K562 (cell line): ENCODE measurements around the gene NCF2. TPM values are rescaled to one million over a fixed set of nuclear protein-coding genes. Genes with fewer than 3 reads are reported as not detected.

Experiments used
- ATAC-seq: fragments of 200-7000 bp; cut with Tn5 transposase; 3 replicates; pipeline ENCODE4 v1.9.1; 2020; ENCODE audit warnings: moderate library complexity
- BruUV-seq: library from RNA; stranded (reverse); fragments of 400-500 nt; replicated peaks from 2 replicates; lab custom pipeline; 2021; lab: Mats Ljungman, UMichigan
- CTCF ChIA-PET: fragments of 300-600 bp; formaldehyde crosslinking; extraction: SDS; loops from one replicate; lab custom pipeline; 2021; ENCODE audit warnings: low intra/inter-chr PET ratio; lab: Yijun Ruan, JAX
- POLR2A ChIA-PET: fragments of 300-600, 350-650 bp; sonication (Branson Sonifier 250); formaldehyde crosslinking; extraction: SDS; loops from one replicate; lab custom pipeline; 2021; ENCODE audit warnings: antibody characterized with exemption, inconsistent platforms; lab: Yijun Ruan, JAX
- DNase-seq, 4 experiments: peaks; one replicate each; pipeline versions ENCODE4 v3.0.0 to v3.0.0-alpha.2; 2011 to 2018; ENCODE audit warnings: low spot score in 3 of 4, mixed read lengths in 3 of 4; ENCODE audit errors: extremely low read depth in 1 of 4
- FAIRE-seq: peaks from 2 replicates; lab custom pipeline; 2011; peaks lifted over from hg19 to GRCh38; lab: Jason Lieb, UNC
- H2AFZ ChIP-seq: 2 replicates; pipeline ENCODE4 v1.6.0; 2011; ENCODE audit warnings: low read depth, low read length, control low read depth, inconsistent platforms
- H3K27ac ChIP-seq: fragments of 200-600 bp; 3 replicates; pipeline ENCODE4 v1.8.0; 2011; ENCODE audit warnings: low read depth, mild to moderate bottlenecking, control low read depth, inconsistent platforms, low read length, moderate library complexity, mixed read lengths; ENCODE audit errors: extremely low read depth
- H3K27me3 ChIP-seq, 2 experiments: fragments of 300-600 bp in 1 of 2; 2 replicates in 1 of 2; 3 replicates in 1 of 2; pipeline versions ENCODE4 v1.6.0 to v1.8.0; 2011; ENCODE audit warnings: inconsistent platforms in 2 of 2, low read length in 2 of 2, mild to moderate bottlenecking in 1 of 2, mixed read lengths in 1 of 2, moderate library complexity in 1 of 2; ENCODE audit not compliant: control insufficient read depth in 2 of 2, insufficient read depth in 2 of 2
- H3K36me3 ChIP-seq: fragments of 300-600 bp; 3 replicates; pipeline ENCODE4 v1.8.0; 2011; ENCODE audit warnings: mild to moderate bottlenecking, low read length, inconsistent platforms; ENCODE audit not compliant: control insufficient read depth, insufficient read depth
- H3K4me1 ChIP-seq, 2 experiments: fragments of 200-600 bp in 1 of 2; replicated peaks in 1 of 2; 2 replicates in 1 of 2; 3 replicates in 1 of 2; pipeline versions ENCODE4 v1.5.1 to v1.8.0; 2011; ENCODE audit warnings: inconsistent platforms in 2 of 2, low read length in 2 of 2, mild to moderate bottlenecking in 1 of 2, mixed read lengths in 1 of 2, moderate library complexity in 1 of 2; ENCODE audit not compliant: control insufficient read depth in 2 of 2, insufficient read depth in 2 of 2
- H3K4me2 ChIP-seq: 2 replicates; pipeline ENCODE4 v1.6.1; 2011; ENCODE audit warnings: low read length, control low read depth, inconsistent platforms, mixed read lengths; ENCODE audit not compliant: insufficient read depth
- H3K4me3 ChIP-seq: fragments of 200-600 bp; sonication (generic), shearing (Covaris generic); 2 replicates; pipeline ENCODE4 v1.5.1; 2016; ENCODE audit warnings: control low read depth, inconsistent platforms
- H3K79me2 ChIP-seq: fragments of 200-600 bp; 3 replicates; pipeline ENCODE4 v1.8.0; 2011; ENCODE audit warnings: low read length, inconsistent platforms; ENCODE audit not compliant: control insufficient read depth, insufficient read depth
- H3K9ac ChIP-seq, 2 experiments: 2 replicates each; pipeline versions ENCODE4 v1.6.0 to v1.6.1; 2011; ENCODE audit warnings: low read depth in 2 of 2, low read length in 2 of 2, control low read depth in 1 of 2, inconsistent platforms in 1 of 2, mild to moderate bottlenecking in 1 of 2, mixed read lengths in 1 of 2; ENCODE audit not compliant: insufficient read depth in 1 of 2
- H3K9me1 ChIP-seq: one replicate; pipeline ENCODE4 v1.6.0; 2011; ENCODE audit warnings: inconsistent platforms, mild to moderate bottlenecking, low read length, moderate library complexity; ENCODE audit not compliant: control insufficient read depth, insufficient read depth
- H3K9me3 ChIP-seq: replicated peaks from 2 replicates; pipeline ENCODE4 v1.5.1; 2011; ENCODE audit warnings: low read depth, low read length, inconsistent platforms; ENCODE audit not compliant: control insufficient read depth, insufficient read depth
- H4K20me1 ChIP-seq: replicated peaks from 2 replicates; pipeline ENCODE4 v1.6.1; 2011; ENCODE audit warnings: low read length, inconsistent platforms, mixed read lengths; ENCODE audit not compliant: control insufficient read depth, insufficient read depth
- CBFB ChIP-seq: sonication (generic); formaldehyde crosslinking; IDR thresholded peaks from 2 replicates; pipeline ENCODE4 v1.4.0; 2020; ENCODE audit warnings: mild to moderate bottlenecking, missing genetic modification reagents
- KDM4B ChIP-seq, 2 experiments: fragments of 450-650 bp in 1 of 2; sonication (generic) in 1 of 2; IDR thresholded peaks; 2 replicates each; pipeline ENCODE4 v1.6.1; 2016 to 2017; ENCODE audit warnings: borderline replicate concordance in 2 of 2, antibody characterized with exemption in 1 of 2, low read depth in 1 of 2, mild to moderate bottlenecking in 1 of 2
- MEF2A ChIP-seq: IDR thresholded peaks from 2 replicates; pipeline ENCODE4 v1.6.1; 2011; ENCODE audit warnings: low read depth, mild to moderate bottlenecking, low read length, moderate library complexity; ENCODE audit not compliant: control insufficient read depth
- NCOA6 ChIP-seq: fragments of 450-650 bp; IDR thresholded peaks from 2 replicates; pipeline ENCODE4 v1.6.1; 2017; ENCODE audit warnings: mild to moderate bottlenecking
- NFIC ChIP-seq: fragments of 450-650 bp; IDR thresholded peaks from 2 replicates; pipeline ENCODE4 v1.6.1; 2017; ENCODE audit warnings: mild to moderate bottlenecking, inconsistent platforms
- RFX5 ChIP-seq: IDR thresholded peaks from 2 replicates; pipeline ENCODE4 v1.6.1; 2011; ENCODE audit warnings: low read depth, mild to moderate bottlenecking, improper control_type of control experiment, low read length
- RREB1 ChIP-seq: fragments of 250-450 bp; sonication (Bioruptor Pico); IDR thresholded peaks from 2 replicates; pipeline ENCODE4 v1.4.0; 2020
- SMAD3 ChIP-seq: fragments of 450-650 bp; formaldehyde crosslinking; conservative IDR thresholded peaks from 2 replicates; pipeline ENCODE4 v1.4.0; 2020; ENCODE audit warnings: mild to moderate bottlenecking
- TBP ChIP-seq: optimal IDR thresholded peaks from 2 replicates; pipeline ENCODE3; 2011; ENCODE audit warnings: low read depth, low read length, improper control_type of control experiment
- TCF7L2 ChIP-seq: fragments of 150-350 bp; IDR thresholded peaks from 2 replicates; pipeline ENCODE4 v1.6.1; 2016; ENCODE audit warnings: low read depth, mild to moderate bottlenecking, low read length, moderate library complexity
- ZFP91 ChIP-seq: sonication (generic); formaldehyde crosslinking; IDR thresholded peaks from 2 replicates; pipeline ENCODE4 v1.8.0; 2022; ENCODE audit warnings: mild to moderate bottlenecking, missing genetic modification reagents
- ZKSCAN1 ChIP-seq: fragments of 150-350 bp; IDR thresholded peaks from 2 replicates; pipeline ENCODE4 v1.6.1; 2016; ENCODE audit warnings: low read depth, low read length
- WGBS: fragments of 100-300 bp; shearing (Covaris generic); methylation state at CpG from one replicate; pipeline ENCODE4 v1.1.6; 2016; ENCODE audit warnings: low coverage, mixed read lengths; ENCODE audit not compliant: insufficient coverage; ENCODE audit errors: missing lambda C conversion rate; 5-methylcytosine and 5-hydroxymethylcytosine counted together
- in situ Hi-C: fragments of 300-500 bp; cut with MboI; formaldehyde crosslinking; loops from 4 replicates; pipeline ENCODE4 v1.15.0; 2018; ENCODE audit warnings: inconsistent platforms, mixed read lengths
- intact Hi-C: fragments of 100-400 bp; cut with micrococcal nuclease; formaldehyde crosslinking; loops from 2 replicates; pipeline ENCODE4 v1.14.2; 2022
- polyA plus RNA-seq, 8 experiments: library from polyadenylated mRNA; depleted of rRNA in 4 of 8; stranded (reverse) in 5 of 8; unstranded in 3 of 8; fragments of >200 nt; fragmentation: Nextera tagmentation in 2 of 8; fragmentation: Illumina TruSeq in 1 of 8; extraction: Ambion mirVana in 2 of 8; extraction: Trizol in 1 of 8; gene quantifications; 2 replicates each; pipeline versions ENCODE4 v1.2.1 to v1.2.3, GENCODE V29; 2011 to 2014; ENCODE audit warnings: inconsistent platforms in 1 of 8, missing spikeins in 1 of 8
- total RNA-seq, 7 experiments: library from RNA; depleted of rRNA in 6 of 7; stranded (reverse); fragments of >200 nt in 6 of 7; fragmentation: Illumina TruSeq in 2 of 7; extraction: Trizol in 2 of 7; gene quantifications; 2 replicates each; pipeline versions ENCODE4 v1.2.1 to v1.2.3, GENCODE V29; 2011 to 2021; ENCODE audit warnings: low replicate concordance in 1 of 7

NCF2 gene
- total and polyA plus RNA-seq, 9 of the 15 experiments (the other 6 are each of a cell fraction or from before 2014, with no cell fraction given) = 0.07 to 0.54 (median 0.16) TPM; not detected in 3

- TF ChIP-seq RREB1 (CRISPR knock-in tag) (no peak), ZKSCAN1 (no peak), NFIC (no peak), TBP (no peak), MEF2A (no peak), NCOA6 (no peak)
Measured at GRCh38 chr1:183517401-183517800, 72.9 kb downstream of the NCF2 start (continued).

GRCh38 chr1:183516725-183517124 lies 73.5 kb downstream of the NCF2 start:
- no TSS peak for BruUV-seq
- intact Hi-C loops = no loop called here
- CTCF ChIA-PET = no interaction called here
- TF ChIP-seq KDM4B (IDR thresholded peaks at IDR 0.05; ENCODE audit: borderline replicate concordance in 2 of 2, low read depth in 1 of 2) = no peak
- TF ChIP-seq CBFB (CRISPR knock-in tag) = no peak
- TF ChIP-seq ZFP91 (CRISPR knock-in tag) = no peak
- no peak for TF ChIP-seq SMAD3 (CRISPR knock-in tag)
- TF ChIP-seq RFX5 = no peak
- no peak for TF ChIP-seq TCF7L2

More at GRCh38 chr1:183516725-183517124, 73.5 kb downstream of the NCF2 start:
- no peak overlapping the region for H3K4me2 ChIP-seq
- no peaks in the 10 kb centered on the region for H3K9me3 ChIP-seq
- in situ Hi-C loops = no loop called here
- H3K27ac ChIP-seq = no peak overlapping the region
- no peaks in the 10 kb centered on the region for H3K4me1 ChIP-seq
- DNase-seq (no peak), FAIRE-seq (no peak), ATAC-seq (no peak)
- H3K79me2 ChIP-seq = peaks cover 14% of the 10 kb centered on the region; the same call in 2 of the 3 replicates
- WGBS = 84% methylated on average over 2 of the region's 2 CpGs
- POLR2A ChIA-PET = no interaction called here
- H2AFZ ChIP-seq = no peak overlapping the region
- no peaks in the 10 kb centered on the region for H3K9me1 ChIP-seq
- H4K20me1 ChIP-seq = no peaks in the 10 kb centered on the region
- no peak overlapping the region for H3K9ac ChIP-seq
- peaks cover 70% of the 10 kb centered on the region for H3K36me3 ChIP-seq
- H3K27me3 ChIP-seq = no peaks in the 10 kb centered on the region
- H3K4me3 ChIP-seq = no peak overlapping the region
